ENCODE data around the gene OR2D2. TPM values are rescaled to one million over a fixed set of nuclear protein-coding genes. Genes with fewer than 3 reads are reported as not detected.

The OR2D2 gene
- total RNA-seq, 4 donors from 2014 or later: 0.28 TPM; not detected in 3

DNA sequence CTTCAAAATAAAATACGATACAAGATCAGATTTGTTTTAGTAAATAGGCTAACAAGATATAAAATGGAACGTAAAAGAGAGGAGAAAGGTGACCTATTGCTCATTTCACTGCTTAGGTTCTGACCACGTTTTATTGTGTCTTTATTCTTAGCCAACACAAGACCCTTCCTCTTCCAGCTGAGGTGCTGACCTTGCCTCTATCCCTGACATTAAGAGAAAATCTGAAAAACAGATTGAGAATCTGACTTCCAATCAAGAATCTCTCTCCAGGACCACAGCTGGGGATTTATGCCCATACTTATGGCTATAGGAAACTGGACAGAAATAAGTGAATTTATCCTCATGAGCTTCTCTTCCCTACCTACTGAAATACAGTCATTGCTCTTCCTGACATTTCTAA, 46.9 kb downstream of the OR2D2 start, which contains the start of gene OR10A5:
Gene OR10A5, plus strand, starts transcription at position 301 of the 400 bp plus-strand sequence. Its CDS starts 0 bp downstream, at position 301.
- DNase-seq: no peak
- intact Hi-C loops (cut with DNase I; ENCODE audit: low total_unique reads): no loop called here
- no peak within 1 kb of the TSS for H3K4me3 ChIP-seq

GRCh38 chr11:6844356-6844755, 47.9 kb downstream of the OR2D2 start:
- no peaks in the 10 kb centered on the region for H3K9me3 ChIP-seq
- no peaks in the 10 kb centered on the region for H3K4me1 ChIP-seq
- intact Hi-C loops (cut with DNase I; ENCODE audit: low total_unique reads): no loop called here
- no peaks in the 10 kb centered on the region for H3K27me3 ChIP-seq
- TF ChIP-seq POLR2A (IDR thresholded peaks at IDR 0.05) (no peak), CTCF (IDR thresholded peaks at IDR 0.05) (no peak)
- no peak for DNase-seq
- H3K27ac ChIP-seq: no peak overlapping the region
- no peaks in the 10 kb centered on the region for H3K36me3 ChIP-seq
- H3K4me3 ChIP-seq: no peak overlapping the region

More for the DNA sequence above, 46.9 kb downstream of the OR2D2 start, which contains the start of gene OR10A5:
- no peak within 1 kb of the TSS for H3K27ac ChIP-seq
- H3K9me3 ChIP-seq: no peaks in the 10 kb centered on the region
- H3K4me1 ChIP-seq: no peaks in the 10 kb centered on the region
- H3K36me3 ChIP-seq: no peaks in the 10 kb centered on the region
- TF ChIP-seq CTCF (IDR thresholded peaks at IDR 0.05) (no peak), POLR2A (IDR thresholded peaks at IDR 0.05) (no peak)
- H3K27me3 ChIP-seq: no peaks in the 10 kb centered on the region

DNA sequence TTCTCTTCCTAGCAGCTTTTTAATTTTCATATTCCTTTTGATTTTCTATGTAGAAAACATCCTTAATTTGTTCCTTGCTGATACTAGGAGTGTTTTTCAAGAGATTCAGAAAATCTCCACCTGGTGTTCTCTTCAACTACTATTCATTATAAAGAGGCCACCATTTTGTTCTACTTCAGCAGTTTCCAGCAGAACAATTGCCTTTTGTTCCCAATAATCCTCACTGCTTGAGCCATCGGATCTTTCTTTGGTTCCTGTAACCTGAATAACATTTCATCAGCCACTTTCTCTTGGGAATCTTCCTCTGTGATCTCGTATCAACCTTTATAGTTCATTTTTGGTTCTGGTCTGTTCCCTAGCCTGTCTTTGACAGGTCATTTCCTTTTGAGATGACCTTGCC, 48.6 kb downstream of the OR2D2 start:
- Histone ChIP-seq H3K27ac (no peak overlapping the region), H3K4me1 (no peaks in the 10 kb centered on the region), H3K4me3 (no peak overlapping the region), H3K9me3 (no peaks in the 10 kb centered on the region), H3K27me3 (no peaks in the 10 kb centered on the region), H3K36me3 (no peaks in the 10 kb centered on the region)
- intact Hi-C loops (cut with DNase I; ENCODE audit: low total_unique reads): no loop called here
- DNase-seq: no peak
- no peak for TF ChIP-seq POLR2A (IDR thresholded peaks at IDR 0.05)
- TF ChIP-seq CTCF (IDR thresholded peaks at IDR 0.05): no peak

DNA sequence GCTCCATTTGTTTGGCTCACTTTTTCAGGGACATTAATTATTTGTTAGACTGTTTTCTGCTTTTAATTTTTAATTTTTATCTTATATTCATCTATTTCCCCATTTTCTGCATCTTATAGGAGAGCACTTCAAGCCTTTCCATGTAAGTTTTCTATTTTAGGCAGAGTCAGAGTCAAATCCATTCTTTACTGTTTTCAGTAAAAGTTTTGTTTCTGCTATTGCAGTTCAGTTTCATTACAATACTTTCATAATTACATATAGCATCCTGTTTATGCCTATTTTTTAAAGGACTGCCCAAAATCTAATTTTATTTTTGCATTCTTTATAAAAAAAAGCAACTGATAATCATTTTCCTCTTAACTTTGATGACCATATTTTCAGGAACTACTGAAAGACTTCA, 50.6 kb downstream of the OR2D2 start:
- H3K4me1 ChIP-seq: no peaks in the 10 kb centered on the region
- no peak for DNase-seq
- no peaks in the 10 kb centered on the region for H3K36me3 ChIP-seq
- no peak overlapping the region for H3K4me3 ChIP-seq
- TF ChIP-seq CTCF (IDR thresholded peaks at IDR 0.05) (no peak), POLR2A (IDR thresholded peaks at IDR 0.05) (no peak)
- H3K9me3 ChIP-seq: no peaks in the 10 kb centered on the region
- intact Hi-C loops (cut with DNase I; ENCODE audit: low total_unique reads): no loop called here
- no peaks in the 10 kb centered on the region for H3K27me3 ChIP-seq
- H3K27ac ChIP-seq: no peak overlapping the region

Other genes with a start within 250 kb of the OR2D2 start
- gene DCHS1, start 236.7 kb downstream of the OR2D2 start, total RNA-seq: 100 to 1,000 TPM in 1 of 4 donors, 10 to 100 TPM in 3; 26.8 to 125 (median 73.6) TPM
- gene MRPL17, start 209.2 kb downstream of the OR2D2 start, total RNA-seq: 100 to 1,000 TPM in 1 of 4 donors, 10 to 100 TPM in 3; 30.6 to 452 (median 55.0) TPM
- gene OR2AG2, start 120.5 kb downstream of the OR2D2 start, total RNA-seq: under 1 TPM in 2 of 4 donors, not detected in 2; 0.09 to 0.14 TPM
- not detected for gene OR2AG1, start 109.5 kb downstream of the OR2D2 start, total RNA-seq
- 1 to 10 TPM in 1 of 4 donors, under 1 TPM in 1, not detected in 2; 0.40 to 1.0 TPM for gene OR6A2, start 92.8 kb downstream of the OR2D2 start, total RNA-seq
- gene OR10A5, start 46.8 kb downstream of the OR2D2 start, total RNA-seq: not detected
- not detected for gene OR10A2, start 29.4 kb downstream of the OR2D2 start, total RNA-seq
- gene OR10A4, start 15.9 kb downstream of the OR2D2 start, total RNA-seq: not detected
- not detected for gene OR2D3, start 28.5 kb upstream of the OR2D2 start, total RNA-seq
- gene ZNF215, start 33.9 kb upstream of the OR2D2 start, total RNA-seq: 1 to 10 TPM in 2 of 4 donors, under 1 TPM in 2; 0.77 to 3.2 (median 1.9) TPM
- 10 to 100 TPM in 1 of 4 donors, 1 to 10 TPM in 3; 2.9 to 23.8 (median 4.7) TPM for gene ZNF214, start 127.8 kb upstream of the OR2D2 start, total RNA-seq
- gene NLRP14, start 128.0 kb upstream of the OR2D2 start, total RNA-seq: under 1 TPM in 2 of 4 donors, not detected in 2; 0.24 to 0.35 TPM
- under 1 TPM in 1 of 4 donors, not detected in 3; 0.14 TPM for gene RBMXL2, start 196.5 kb upstream of the OR2D2 start, total RNA-seq